ENCODE data around the gene MTMR12.

Gene MTMR12

GRCh38 chr5:32276173-32276853 lies 36.4 kb downstream of the MTMR12 start:
- peak; percentile 51 for DNase-seq (ENCODE audit: low read depth)
- no peak overlapping the region for H3K4me3 ChIP-seq (ENCODE audit: low read depth, low read length)
- TF ChIP-seq CTCF (IDR thresholded peaks at IDR 0.05; ENCODE audit: insufficient read depth, low read depth, low read length, missing control alignments) = no peak

GRCh38 chr5:32275396-32275741 lies 37.4 kb downstream of the MTMR12 start:
- no peak for DNase-seq (ENCODE audit: low read depth)
- no peak for TF ChIP-seq CTCF (IDR thresholded peaks at IDR 0.05; ENCODE audit: insufficient read depth, low read depth, low read length, missing control alignments)
- no peak overlapping the region for H3K4me3 ChIP-seq (ENCODE audit: low read depth, low read length)

GRCh38 chr5:32274548-32275395 lies 38.0 kb downstream of the MTMR12 start:
- no peak for TF ChIP-seq CTCF (IDR thresholded peaks at IDR 0.05; ENCODE audit: insufficient read depth, low read depth, low read length, missing control alignments)
- H3K4me3 ChIP-seq (ENCODE audit: low read depth, low read length) = no peak overlapping the region
- DNase-seq (ENCODE audit: low read depth) = no peak

- no peak for TF ChIP-seq CTCF (IDR thresholded peaks at IDR 0.05; ENCODE audit: insufficient read depth, low read depth, low read length, missing control alignments)
- DNase-seq (ENCODE audit: low read depth) = no peak
- H3K4me3 ChIP-seq (ENCODE audit: low read depth, low read length) = no peak overlapping the region
These were observed 38.9 kb downstream of the MTMR12 start for GRCh38 chr5:32273821-32274220.

GRCh38 chr5:32272746-32273145 lies 40.0 kb downstream of the MTMR12 start:
- TF ChIP-seq CTCF (IDR thresholded peaks at IDR 0.05; ENCODE audit: insufficient read depth, low read depth, low read length, missing control alignments) = no peak

GRCh38 chr5:32270946-32271345 lies 41.8 kb downstream of the MTMR12 start:
- no peak for TF ChIP-seq CTCF (IDR thresholded peaks at IDR 0.05; ENCODE audit: insufficient read depth, low read depth, low read length, missing control alignments)
- no peak for DNase-seq (ENCODE audit: low read depth)
- no peak overlapping the region for H3K4me3 ChIP-seq (ENCODE audit: low read depth, low read length)

More at GRCh38 chr5:32272746-32273145, 40.0 kb downstream of the MTMR12 start:
- H3K4me3 ChIP-seq (ENCODE audit: low read depth, low read length) = no peak overlapping the region
- DNase-seq (ENCODE audit: low read depth) = no peak
